Breast epithelium (tissue), 3 donors: Measurements from ENCODE around the gene MSL3.

Experiments used
- POLR2A ChIP-seq: fragments of 450-650 bp; IDR thresholded peaks from one replicate; pipeline ENCODE4 v1.6.1; 2016; ENCODE audit warnings: antibody characterized with exemption, mild to moderate bottlenecking, moderate library complexity
- TF ChIP-seq, protein P1 (sequence below), 3 donors: fragments of 450-650 bp; IDR thresholded peaks; one replicate each; pipeline ENCODE4 v1.5.1; 2016 to 2017; ENCODE audit warnings: antibody characterized with exemption in 3 of 3, mild to moderate bottlenecking in 3 of 3, moderate library complexity in 3 of 3

DNA sequence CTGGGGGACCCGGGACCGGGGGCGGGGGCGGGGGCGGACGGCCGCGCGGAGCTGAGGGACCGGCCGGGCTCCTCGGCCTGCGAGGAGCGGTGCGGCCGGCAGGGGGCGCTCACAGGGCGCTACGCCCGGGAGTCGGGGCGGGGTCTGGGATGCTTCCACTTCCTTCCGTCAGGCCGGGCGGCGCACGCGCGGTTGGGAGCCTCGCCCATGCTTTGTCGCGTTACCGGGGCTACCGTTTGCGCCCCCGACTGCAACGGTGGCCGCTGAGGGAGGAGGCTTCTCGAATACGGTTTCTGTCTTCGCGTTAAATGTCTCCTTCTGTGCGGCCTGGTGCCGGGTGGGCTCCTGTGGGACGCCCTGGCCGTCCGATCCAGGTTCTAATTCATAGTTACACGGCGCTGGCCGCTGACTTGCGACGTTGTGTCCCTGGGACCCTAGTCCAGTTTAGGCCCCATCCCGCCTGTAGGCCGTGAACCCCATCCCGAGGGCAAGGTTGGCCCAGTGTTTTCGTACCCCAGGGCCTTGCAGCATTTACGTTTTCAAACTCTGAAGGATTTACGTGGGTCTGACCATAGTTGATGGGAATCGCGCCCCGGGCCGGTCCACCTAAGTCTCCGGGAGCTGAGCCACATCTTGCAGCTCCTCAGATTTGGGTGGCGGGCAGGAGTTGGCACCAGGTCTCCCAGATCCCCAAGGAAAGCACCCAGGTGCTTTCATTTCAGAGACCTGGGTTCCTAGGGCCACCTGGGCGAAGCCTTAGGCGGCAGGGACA is 549 bp downstream of the MSL3 start:
- TF ChIP-seq, protein P1, sequence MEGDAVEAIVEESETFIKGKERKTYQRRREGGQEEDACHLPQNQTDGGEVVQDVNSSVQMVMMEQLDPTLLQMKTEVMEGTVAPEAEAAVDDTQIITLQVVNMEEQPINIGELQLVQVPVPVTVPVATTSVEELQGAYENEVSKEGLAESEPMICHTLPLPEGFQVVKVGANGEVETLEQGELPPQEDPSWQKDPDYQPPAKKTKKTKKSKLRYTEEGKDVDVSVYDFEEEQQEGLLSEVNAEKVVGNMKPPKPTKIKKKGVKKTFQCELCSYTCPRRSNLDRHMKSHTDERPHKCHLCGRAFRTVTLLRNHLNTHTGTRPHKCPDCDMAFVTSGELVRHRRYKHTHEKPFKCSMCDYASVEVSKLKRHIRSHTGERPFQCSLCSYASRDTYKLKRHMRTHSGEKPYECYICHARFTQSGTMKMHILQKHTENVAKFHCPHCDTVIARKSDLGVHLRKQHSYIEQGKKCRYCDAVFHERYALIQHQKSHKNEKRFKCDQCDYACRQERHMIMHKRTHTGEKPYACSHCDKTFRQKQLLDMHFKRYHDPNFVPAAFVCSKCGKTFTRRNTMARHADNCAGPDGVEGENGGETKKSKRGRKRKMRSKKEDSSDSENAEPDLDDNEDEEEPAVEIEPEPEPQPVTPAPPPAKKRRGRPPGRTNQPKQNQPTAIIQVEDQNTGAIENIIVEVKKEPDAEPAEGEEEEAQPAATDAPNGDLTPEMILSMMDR (IDR thresholded peaks at IDR 0.05), result peak; percentile 34 to 49 (median 37)
- no peak for TF ChIP-seq POLR2A
